CD4-positive, alpha-beta T cell treated with Interleukin-6 for 4 hours (primary cell): ENCODE measurements around the gene RIPOR1.

Experiments
- DNase-seq: peaks from one replicate; pipeline ENCODE4 v3.0.0-alpha.2; 2020; ENCODE audit warnings: mixed read lengths

RIPOR1 gene

DNA sequence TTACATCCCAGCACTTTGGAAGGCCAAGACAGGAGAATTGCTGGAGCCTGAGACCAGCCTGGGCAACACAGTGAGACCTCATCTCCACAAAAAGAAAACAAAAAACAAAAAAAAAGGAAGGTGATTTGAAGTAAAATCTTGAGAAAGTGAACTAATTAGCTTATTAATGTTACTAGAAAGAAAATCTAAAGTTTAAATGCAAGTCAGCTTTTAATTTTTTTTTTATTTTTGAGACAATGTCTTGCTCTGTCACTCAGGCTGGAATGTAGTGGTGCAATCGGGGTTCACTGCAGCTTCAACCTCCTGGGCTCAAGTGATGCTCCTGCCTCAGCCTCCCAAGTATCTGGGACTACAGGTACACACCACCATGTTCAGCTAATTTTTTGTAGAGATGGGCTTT lies 30.2 kb downstream of the RIPOR1 start:
- no peak for DNase-seq

- no peak for DNase-seq
These were observed 32.3 kb downstream of the RIPOR1 start for GRCh38 chr16:67560827-67561342.

GRCh38 chr16:67561501-67561823 lies 32.8 kb downstream of the RIPOR1 start:
- no peak for DNase-seq

DNA sequence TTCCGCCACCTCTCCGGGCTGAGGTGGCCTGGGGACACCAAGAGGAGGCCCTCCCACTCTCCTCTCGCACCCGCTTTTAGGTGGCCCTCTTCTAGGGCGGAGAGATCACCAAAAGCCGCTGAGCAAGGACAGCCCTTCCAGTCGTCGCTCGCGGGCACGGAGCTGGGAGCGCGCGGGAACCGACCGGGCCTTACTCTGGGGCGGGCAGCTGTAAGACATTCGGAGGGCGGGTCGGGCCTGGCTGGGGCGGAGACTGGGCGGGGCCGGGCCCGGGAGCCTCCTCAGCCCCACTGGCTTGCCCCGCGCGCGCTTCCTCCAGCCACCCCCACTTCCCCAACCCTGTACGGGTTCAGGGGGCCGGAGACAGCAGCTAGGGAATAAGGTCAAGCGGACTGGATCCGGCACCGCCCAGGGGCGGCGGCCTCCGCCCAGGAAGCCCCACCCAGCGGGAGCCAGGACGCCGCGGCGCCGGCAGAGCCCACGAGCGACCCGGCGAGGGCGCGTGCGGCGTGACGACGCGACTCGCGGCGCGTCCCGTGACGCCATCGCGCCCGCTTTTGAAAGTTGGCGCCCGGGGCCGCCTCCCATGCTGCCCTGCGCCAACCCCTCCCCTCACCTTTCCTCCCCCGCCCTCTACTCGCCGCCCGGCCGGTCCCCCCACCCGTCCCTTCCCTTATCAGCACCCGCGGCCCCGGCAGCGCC lies 33.3 kb downstream of the RIPOR1 start:
- DNase-seq: peak; percentile 98

DNA sequence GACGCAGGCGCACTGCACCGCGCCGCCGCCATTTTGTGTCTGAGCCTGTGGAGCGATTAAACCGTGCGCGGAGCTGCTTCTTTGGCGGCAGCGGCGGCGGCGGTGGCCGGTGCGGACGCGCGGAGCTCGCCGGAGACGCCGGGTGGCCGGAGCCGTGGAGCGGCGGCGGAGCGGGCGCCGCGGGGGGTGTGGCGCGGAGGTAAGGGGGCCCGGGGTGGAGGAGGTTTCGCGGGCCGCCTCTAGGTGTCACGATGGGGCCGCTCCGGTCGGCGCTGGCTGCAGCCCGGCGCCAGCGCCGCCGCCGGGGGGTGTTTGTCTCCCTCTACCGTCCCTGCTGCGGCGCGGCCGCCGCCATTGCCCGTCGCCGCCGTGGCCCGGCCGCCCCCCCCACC lies 33.9 kb downstream of the RIPOR1 start, which contains the start of gene CTCF:
CTCF (plus strand) TSS at position 1 of the 392 bp plus-strand sequence. CDS start 48,307 bp downstream, outside the sequence.
- DNase-seq: peak; percentile 89

DNA sequence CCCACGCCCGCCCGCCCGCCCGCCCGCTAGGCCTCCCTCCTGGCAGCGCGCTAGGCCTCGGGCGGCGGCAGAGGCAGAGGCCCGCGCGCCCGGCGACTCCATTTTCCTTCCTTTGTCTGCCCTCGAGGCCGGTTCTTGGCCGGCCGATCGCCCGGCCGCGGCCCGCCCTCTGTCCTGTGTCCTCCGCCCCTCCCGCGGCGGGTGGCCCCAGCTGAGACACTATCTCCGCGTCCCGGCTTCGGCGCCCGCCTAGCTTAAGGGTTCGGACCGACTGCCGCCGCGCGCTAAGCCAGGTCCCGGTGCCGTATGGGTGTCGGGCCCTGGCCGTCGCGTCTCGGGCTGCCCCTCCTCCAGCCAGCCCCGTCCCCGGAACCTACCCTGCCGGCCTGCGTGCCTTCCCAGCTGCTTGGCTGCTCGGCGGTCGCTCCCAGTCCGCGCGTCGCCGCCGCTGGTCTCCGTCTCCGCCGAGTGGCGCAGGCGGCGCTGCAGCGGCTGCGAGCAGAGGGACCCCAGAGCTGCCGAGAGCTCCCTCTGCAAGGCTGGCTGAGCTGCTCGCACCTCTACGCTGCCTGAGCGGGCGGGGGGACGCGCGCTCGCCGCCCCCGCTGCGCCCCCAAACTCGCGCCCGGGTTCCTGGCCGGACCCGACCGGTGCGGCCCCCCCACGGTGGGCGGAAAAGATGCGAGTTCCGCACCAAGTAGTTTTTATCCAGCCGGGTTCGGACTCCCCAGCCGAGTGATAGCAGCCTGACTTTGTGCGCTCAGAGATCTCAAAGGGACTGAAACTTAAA lies 34.5 kb downstream of the RIPOR1 start:
- peak; percentile 70 for DNase-seq

DNA sequence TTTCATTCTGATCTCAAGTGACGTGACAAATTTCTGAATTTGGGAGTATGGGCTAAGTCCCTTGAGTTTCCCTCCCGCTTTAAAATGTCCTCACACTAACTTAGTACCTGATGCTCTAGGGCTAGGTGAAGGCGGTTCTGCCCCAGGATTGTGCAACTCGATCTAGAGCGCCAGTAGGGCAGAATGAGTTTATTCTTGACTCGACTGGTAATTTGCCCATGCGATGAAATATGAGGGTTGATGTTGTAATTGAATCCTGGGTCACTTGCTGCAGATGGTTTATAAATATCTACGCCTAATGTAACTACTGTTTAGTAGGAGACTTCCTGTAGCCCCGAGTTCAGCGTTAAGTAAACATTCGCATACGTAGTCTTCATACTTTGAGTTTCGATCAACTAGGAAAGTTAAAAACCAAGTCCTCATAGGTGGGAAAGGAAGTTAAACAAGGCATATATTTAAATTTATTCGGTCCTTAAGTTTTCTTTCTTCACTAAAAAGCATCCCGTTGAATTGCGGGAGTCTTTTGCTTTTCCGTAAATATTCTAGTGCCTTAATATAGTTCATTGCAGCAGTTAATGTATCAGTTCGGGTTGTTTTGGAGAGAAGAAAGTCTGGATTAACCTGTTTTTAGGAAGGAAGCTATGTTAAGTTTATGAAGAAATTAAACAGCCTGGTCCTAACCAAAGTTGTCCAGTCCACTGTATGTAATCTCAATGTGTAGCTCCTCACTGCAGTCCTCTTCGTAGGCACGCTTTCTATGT lies 35.3 kb downstream of the RIPOR1 start:
- peak; percentile 30 for DNase-seq

DNA sequence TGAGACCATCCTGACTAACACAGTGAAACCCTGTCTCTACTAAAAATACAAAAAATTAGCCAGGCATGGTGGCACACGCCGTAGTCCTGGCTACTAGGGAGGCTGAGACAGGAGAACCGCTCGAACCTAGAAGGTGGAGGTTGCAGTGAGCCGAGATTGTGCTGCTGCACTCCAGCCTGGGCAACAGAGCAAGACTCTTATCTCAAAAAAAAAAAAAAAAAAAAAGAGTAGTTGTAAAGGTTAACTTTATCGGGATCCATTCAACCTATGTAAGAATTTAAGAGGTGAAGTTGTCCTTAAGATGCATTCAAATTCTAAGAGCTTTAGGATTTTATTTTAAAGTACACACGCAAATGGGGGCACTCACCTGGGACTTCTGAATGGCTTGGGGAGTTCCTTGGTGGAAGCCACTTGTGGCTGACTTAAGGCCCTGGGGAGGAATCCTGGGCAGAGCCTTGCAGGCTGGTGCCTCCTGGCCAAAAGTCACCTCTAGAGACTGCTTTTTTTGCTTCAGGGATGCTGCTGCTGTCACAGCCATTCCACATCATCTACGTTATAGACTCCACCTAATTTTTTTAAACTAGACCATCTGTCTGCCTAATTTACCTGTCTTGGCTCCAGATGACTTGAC lies 37.0 kb downstream of the RIPOR1 start:
- DNase-seq: no peak

GRCh38 chr16:67571464-67571863 lies 42.8 kb downstream of the RIPOR1 start:
- DNase-seq: no peak

GRCh38 chr16:67571981-67572431 lies 43.4 kb downstream of the RIPOR1 start:
- no peak for DNase-seq

- DNase-seq: no peak
These were observed 51.1 kb downstream of the RIPOR1 start for GRCh38 chr16:67579686-67580085.

- DNase-seq: no peak
These were observed 51.6 kb downstream of the RIPOR1 start for GRCh38 chr16:67580202-67580601.

DNA sequence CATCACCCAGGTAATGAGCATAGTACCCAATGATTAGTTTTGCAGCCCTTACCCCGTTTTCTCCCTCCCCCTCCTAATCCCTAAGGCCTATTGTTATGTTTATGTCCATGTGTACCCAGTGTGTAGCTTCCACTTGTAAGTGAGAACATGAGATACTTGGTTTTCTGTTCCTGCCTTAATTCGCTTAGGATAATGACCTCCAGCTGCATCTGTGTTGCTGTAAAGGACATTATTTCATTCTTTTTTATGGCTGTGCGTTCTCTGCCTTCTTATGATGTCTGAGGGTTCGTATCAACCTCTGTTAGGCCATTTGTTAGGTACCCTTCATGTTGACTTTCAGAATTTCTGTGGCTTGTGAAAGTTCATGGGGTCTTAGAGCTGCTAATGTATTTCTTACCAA lies 64.7 kb downstream of the RIPOR1 start:
- no peak for DNase-seq

DNA sequence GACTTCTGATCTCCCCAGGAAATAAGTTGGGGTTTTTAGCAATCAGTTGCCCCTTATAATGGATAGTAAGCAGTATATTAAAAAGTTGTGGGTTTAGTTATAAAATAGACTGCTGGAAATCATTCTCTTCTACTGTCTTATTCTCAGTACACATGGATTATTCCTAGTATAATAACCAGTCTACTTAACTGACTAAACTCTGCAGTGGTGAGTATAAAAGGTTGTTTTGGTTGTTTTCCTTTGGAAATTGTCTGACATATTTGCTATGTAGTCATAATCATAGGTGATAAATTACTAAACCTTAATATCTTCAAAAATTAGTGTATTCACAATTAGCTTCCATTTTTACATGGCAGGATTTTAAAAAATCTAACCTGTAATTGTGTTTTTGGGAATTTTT lies 65.1 kb downstream of the RIPOR1 start:
- DNase-seq: no peak

DNA sequence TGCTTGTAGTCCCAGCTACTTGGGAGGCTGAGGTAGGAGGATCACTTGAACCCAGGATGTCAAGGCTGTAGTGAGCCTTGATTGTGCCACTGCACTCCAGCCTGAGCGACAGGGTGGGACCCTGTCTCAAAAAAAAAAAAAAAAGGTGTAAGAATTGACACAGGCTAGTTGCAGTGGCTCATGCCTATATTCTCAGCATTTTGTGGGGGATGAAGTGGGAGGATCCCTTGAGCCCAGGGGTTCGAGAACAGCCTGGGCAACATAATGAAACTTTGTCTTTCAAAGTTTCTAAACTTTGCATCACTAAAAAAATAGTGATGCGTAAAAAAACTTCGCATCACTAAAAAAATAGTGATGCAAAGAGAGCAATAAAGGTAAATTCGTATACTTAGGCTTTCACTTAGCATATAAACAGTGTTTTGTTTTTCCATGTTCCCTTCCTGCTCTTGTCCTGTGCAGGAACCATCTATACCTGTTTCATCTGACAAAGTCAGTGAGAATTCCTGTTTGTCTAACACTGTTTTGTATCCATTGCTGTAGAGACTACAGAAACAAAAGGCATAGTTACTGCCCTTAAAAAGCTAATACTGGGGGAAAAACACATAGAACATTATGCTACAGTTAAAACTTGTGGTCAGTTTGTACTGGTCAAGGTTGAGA lies 65.8 kb downstream of the RIPOR1 start:
- no peak for DNase-seq

- peak; percentile 12 for DNase-seq
These were observed 66.3 kb downstream of the RIPOR1 start for GRCh38 chr16:67594956-67595355.
